Right cardiac atrium (tissue), 5 donors: ENCODE results near the gene S1PR5. TPM values are rescaled to one million over a fixed set of nuclear protein-coding genes. Genes with fewer than 3 reads are reported as not detected.
"Not testable (repeated sequence)": the region's sequence is repeated elsewhere in the genome, so short reads cannot be mapped to it uniquely, and the experiment has no call there.

ENCODE experiments used
- ATAC-seq, 2 donors: fragments of 200-7000 bp; cut with Tn5 transposase; one replicate each; pipeline versions ENCODE4 v1.8.0 to v1.9.1; 2020; ENCODE audit warnings: moderate library complexity in 2 of 2, mild to moderate bottlenecking in 1 of 2
- DNase-seq, 3 donors: peaks; one replicate each; pipeline ENCODE4 v3.0.0-alpha.2; 2020
- H3K27ac ChIP-seq: one replicate; pipeline ENCODE4 v1.5.1; 2013; ENCODE audit warnings: mild to moderate bottlenecking, low read length, control low read depth, moderate library complexity
- H3K27me3 ChIP-seq: one replicate; pipeline ENCODE4 v1.6.1; 2013; ENCODE audit not compliant: control insufficient read depth, insufficient read depth
- H3K4me1 ChIP-seq: one replicate; pipeline ENCODE4 v1.6.1; 2013; ENCODE audit warnings: low read length; ENCODE audit not compliant: control insufficient read depth, insufficient read depth
- H3K4me3 ChIP-seq: one replicate; pipeline ENCODE4 v1.5.1; 2013; ENCODE audit warnings: low read length, control low read depth
- H3K9me3 ChIP-seq: one replicate; pipeline ENCODE4 v1.6.1; 2013; ENCODE audit warnings: low read length; ENCODE audit not compliant: control insufficient read depth
- WGBS: extraction: QIAGEN DNeasy Blood & Tissue Kit; methylation state at CpG from one replicate; pipeline ENCODE4 v1.1.7; 2013; 5-methylcytosine and 5-hydroxymethylcytosine counted together
- intact Hi-C, 4 donors: fragments of 100-400 bp; cut with DNase I; formaldehyde crosslinking; loops; one replicate each; pipeline versions ENCODE4 v1.11.0 to v1.14.0; 2022 to 2023
- polyA plus RNA-seq: library from polyadenylated mRNA; stranded (reverse); fragments of 200-250 nt; gene quantifications from one replicate; pipeline ENCODE4 v1.2.3, GENCODE V29; 2013
- total RNA-seq, 4 donors: library from RNA; stranded (reverse); fragmentation: NEBNext Ultra II Directional; extraction: Animal tissue kit (Norgen Biotek cat#: 25700); gene quantifications; one replicate each; pipeline ENCODE4 v1.2.1, GENCODE V29; 2021
- donor health status: healthy with polysubstance abuse.
- donor health status: DM: no; HTN: yes; CAD: no.
- donor health status: DM: no; HTN: no; CAD: no.
- donor health status: DM: no; HTN: yes; CAD: no; lungs with severe emphysema.
- donor health status: DM: yes; HTN: yes; CAD: no.

The S1PR5 gene
- total and polyA plus RNA-seq, 5 donors, result 0.15 to 0.31 (median 0.18) TPM; not detected in 1

- H3K9me3 ChIP-seq, intact Hi-C loops, H3K27me3 ChIP-seq, ATAC-seq, H3K27ac ChIP-seq, H3K4me3 ChIP-seq, H3K4me1 ChIP-seq, DNase-seq: not testable (repeated sequence)
- WGBS, result 87% methylated on average over 8 of the region's 8 CpGs
Observed at GRCh38 chr19:10526887-10527286, 9.6 kb upstream of the S1PR5 start.

- Histone ChIP-seq H3K9me3 (no peaks in the 10 kb centered on the region), H3K4me1 (no peaks in the 10 kb centered on the region), H3K27ac (no peak overlapping the region), H3K4me3 (no peak overlapping the region), H3K27me3 (no peaks in the 10 kb centered on the region)
- no peak for DNase-seq
- no peak for ATAC-seq
- WGBS, result 88% methylated on average over 7 of the region's 7 CpGs
- intact Hi-C loops, result no loop called here
Observed at GRCh38 chr19:10525636-10526035, 8.4 kb upstream of the S1PR5 start.

DNA sequence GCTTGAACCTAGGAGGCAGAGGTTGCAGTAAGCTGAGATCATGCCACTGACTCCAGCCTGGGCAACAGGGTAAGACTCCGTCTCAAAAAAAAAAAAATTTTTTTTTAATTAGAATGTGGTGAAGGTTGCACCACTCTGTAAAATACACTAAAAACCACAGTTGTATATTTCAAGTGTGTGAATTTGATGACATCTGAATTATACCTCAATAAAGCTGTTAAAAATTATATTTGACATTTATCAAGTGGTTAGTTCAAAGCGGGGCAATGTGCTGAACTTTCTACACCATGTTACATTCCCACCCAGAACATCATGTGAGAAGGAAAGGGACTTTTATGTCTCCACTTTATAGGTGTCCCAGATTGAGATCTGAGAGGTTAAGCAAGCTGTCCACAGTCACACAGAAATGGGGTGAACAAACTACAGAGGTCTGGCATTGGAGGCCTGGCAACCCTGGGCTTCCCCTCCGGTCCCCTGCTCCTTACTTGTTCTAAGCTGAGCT lies 5.9 kb upstream of the S1PR5 start:
- no peaks in the 10 kb centered on the region for H3K4me1 ChIP-seq
- no peak for DNase-seq
- H3K27ac ChIP-seq, result no peak overlapping the region
- ATAC-seq, result no peak
- no peak overlapping the region for H3K4me3 ChIP-seq
- WGBS, result 80% methylated on average over 3 of the region's 3 CpGs
- H3K9me3 ChIP-seq, result no peaks in the 10 kb centered on the region
- H3K27me3 ChIP-seq, result no peaks in the 10 kb centered on the region
- intact Hi-C loops, result no loop called here

DNA sequence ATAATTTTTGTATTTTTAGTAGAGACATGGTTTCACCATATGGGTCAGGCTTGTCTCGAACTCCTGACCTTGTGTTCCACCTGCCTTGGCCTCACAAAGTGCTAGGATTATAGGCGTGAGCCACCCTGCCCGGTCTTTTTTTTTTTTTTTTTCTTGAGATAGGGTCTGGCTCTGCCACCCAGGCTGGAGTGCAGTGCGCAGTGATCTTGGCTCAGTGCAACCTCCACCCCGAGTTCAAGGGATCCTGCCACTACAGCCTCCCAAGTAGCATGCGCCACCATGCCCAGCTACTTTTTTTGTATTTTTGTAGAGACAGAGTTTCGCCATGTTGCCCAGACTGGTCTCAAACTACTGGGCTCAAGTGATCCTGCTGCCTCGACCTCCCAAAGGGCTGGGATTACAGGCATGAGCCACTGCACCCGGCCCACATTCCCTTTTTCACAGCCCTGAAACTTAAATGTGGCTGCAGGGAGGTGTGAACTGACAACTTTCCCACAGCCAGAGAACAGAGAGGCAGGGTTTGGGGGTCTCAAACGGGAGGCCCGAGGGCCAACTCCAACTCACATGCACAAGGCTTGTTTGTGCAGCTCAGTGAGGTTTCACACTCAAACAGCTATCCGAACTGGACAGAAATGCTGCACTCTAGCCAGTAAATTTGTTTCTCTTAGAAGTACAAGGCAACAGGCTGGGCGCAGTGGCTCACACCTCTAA lies 4.4 kb upstream of the S1PR5 start:
- Histone ChIP-seq H3K9me3 (no peaks in the 10 kb centered on the region), H3K4me1 (no peaks in the 10 kb centered on the region), H3K4me3 (no peak overlapping the region), H3K27me3 (no peaks in the 10 kb centered on the region), H3K27ac (no peak overlapping the region)
- ATAC-seq (no peak), DNase-seq (no peak)
- WGBS, result 72% methylated on average over 13 of the region's 13 CpGs
- intact Hi-C loops, result no loop called here

DNA sequence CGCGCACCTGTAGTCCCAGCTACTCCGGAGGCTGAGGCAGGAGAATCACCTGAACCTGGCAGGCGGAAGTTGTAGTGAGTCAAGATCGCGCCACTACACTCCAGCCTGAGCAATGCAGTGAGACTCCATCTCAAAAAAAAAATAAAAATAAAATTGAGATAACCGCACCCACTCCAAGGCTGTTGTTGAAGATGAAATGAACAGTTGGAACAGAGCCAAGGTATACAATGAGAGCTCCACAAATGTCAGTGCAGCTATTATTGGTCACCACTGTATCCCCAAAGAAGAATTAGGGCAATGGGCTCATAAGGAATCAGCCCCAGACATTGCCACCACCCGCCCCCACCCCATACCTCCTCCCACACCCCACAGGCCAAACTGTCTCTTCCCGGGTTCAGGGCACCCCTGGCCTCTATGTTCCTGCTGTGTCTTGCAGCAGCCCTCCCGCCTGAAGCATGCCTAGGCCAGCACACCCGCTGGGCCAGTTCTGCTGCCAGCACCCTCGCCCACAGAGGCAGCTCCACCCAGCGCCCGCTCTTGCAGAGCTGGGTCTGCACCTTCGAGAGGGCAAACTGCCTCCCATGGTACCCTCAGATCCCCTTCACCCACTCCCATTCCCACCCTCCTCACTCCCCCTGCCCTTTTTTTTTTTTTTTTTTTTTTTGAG lies 3.5 kb upstream of the S1PR5 start:
- Histone ChIP-seq H3K27ac (no peak overlapping the region), H3K4me1 (no peaks in the 10 kb centered on the region), H3K4me3 (no peak overlapping the region), H3K9me3 (no peaks in the 10 kb centered on the region), H3K27me3 (no peaks in the 10 kb centered on the region)
- 84% methylated on average over 15 of the region's 15 CpGs for WGBS
- DNase-seq, result no peak
- ATAC-seq, result no peak
- intact Hi-C loops, result no loop called here

- Histone ChIP-seq H3K9me3 (no peaks in the 10 kb centered on the region), H3K4me1 (no peaks in the 10 kb centered on the region), H3K4me3 (no peak overlapping the region), H3K27me3 (no peaks in the 10 kb centered on the region), H3K27ac (no peak overlapping the region)
- ATAC-seq (no peak), DNase-seq (no peak)
- WGBS, result 72% methylated on average over 7 of the region's 7 CpGs
- intact Hi-C loops, result no loop called here
Observed at GRCh38 chr19:10519421-10519820, 2.2 kb upstream of the S1PR5 start.

GRCh38 chr19:10518444-10519361 lies 1.5 kb upstream of the S1PR5 start:
- Histone ChIP-seq H3K4me3 (no peak overlapping the region), H3K27ac (no peak overlapping the region), H3K27me3 (no peaks in the 10 kb centered on the region), H3K9me3 (no peaks in the 10 kb centered on the region), H3K4me1 (no peaks in the 10 kb centered on the region)
- no peak for ATAC-seq
- intact Hi-C loops, result no loop called here
- DNase-seq, result peak in 1 of 3 donors; percentile 24
- 13% methylated on average over 33 of the region's 33 CpGs for WGBS

GRCh38 chr19:10517760-10518443 lies 655 bp upstream of the S1PR5 start:
- intact Hi-C loops, result no loop called here
- H3K4me3 ChIP-seq, result no peak overlapping the region
- ATAC-seq (peak; percentile 42 to 63), DNase-seq (peak in 2 of 3 donors; percentile 17 to 66)
- H3K27me3 ChIP-seq, result no peaks in the 10 kb centered on the region
- under 1% methylated on average over 27 of the region's 27 CpGs for WGBS
- H3K9me3 ChIP-seq, result no peaks in the 10 kb centered on the region
- H3K4me1 ChIP-seq, result no peaks in the 10 kb centered on the region
- H3K27ac ChIP-seq, result no peak overlapping the region

GRCh38 chr19:10516671-10517286 lies 468 bp downstream of the S1PR5 start:
- Histone ChIP-seq H3K4me3 (peak overlapping the region; percentile 30), H3K27me3 (no peaks in the 10 kb centered on the region), H3K9me3 (no peaks in the 10 kb centered on the region), H3K27ac (no peak overlapping the region), H3K4me1 (no peaks in the 10 kb centered on the region)
- ATAC-seq, result no peak
- intact Hi-C loops, result no loop called here
- no peak for DNase-seq
- 44% methylated on average over 10 of the region's 10 CpGs for WGBS

- intact Hi-C loops, result no loop called here
- Histone ChIP-seq H3K4me3 (no peak overlapping the region), H3K27ac (no peak overlapping the region), H3K27me3 (no peaks in the 10 kb centered on the region), H3K9me3 (no peaks in the 10 kb centered on the region), H3K4me1 (no peaks in the 10 kb centered on the region)
- no peak for DNase-seq
- ATAC-seq, result no peak
- WGBS, result 96% methylated on average over 5 of the region's 5 CpGs
Observed at GRCh38 chr19:10516064-10516385, 1.2 kb downstream of the S1PR5 start.
